Muscle of leg (tissue), 11 donors: ENCODE data around the gene AKAP17A. TPM values are rescaled to one million over a fixed set of nuclear protein-coding genes. Genes with fewer than 3 reads are reported as not detected.
"Not testable (repeated sequence)": the region's sequence is repeated elsewhere in the genome, so short reads cannot be mapped to it uniquely, and the experiment has no call there.

Source experiments
- DNase-seq: peaks from one replicate; pipeline ENCODE4 v3.0.0; 2013
- H3K27ac ChIP-seq: one replicate; pipeline ENCODE4 v1.5.1; 2013; ENCODE audit warnings: mild to moderate bottlenecking, low read length, control low read depth
- H3K27me3 ChIP-seq: one replicate; pipeline ENCODE4 v1.6.1; 2013; ENCODE audit warnings: low read length; ENCODE audit not compliant: control insufficient read depth, insufficient read depth
- H3K36me3 ChIP-seq: one replicate; pipeline ENCODE4 v1.6.1; 2013; ENCODE audit warnings: low read length; ENCODE audit not compliant: control insufficient read depth, insufficient read depth
- H3K4me1 ChIP-seq: one replicate; pipeline ENCODE4 v1.6.1; 2013; ENCODE audit warnings: low read length; ENCODE audit not compliant: control insufficient read depth, insufficient read depth
- H3K4me3 ChIP-seq: one replicate; pipeline ENCODE4 v1.5.1; 2013; ENCODE audit warnings: low read length, control low read depth
- H3K9me3 ChIP-seq: replicated peaks from 2 replicates; pipeline ENCODE4 v1.6.1; 2013; ENCODE audit warnings: low read depth, low read length; ENCODE audit not compliant: control insufficient read depth
- WGBS: methylation state at CpG from one replicate; pipeline ENCODE4 v1.1.5; 2013; ENCODE audit warnings: missing lambda C conversion rate; ENCODE audit not compliant: insufficient coverage; 5-methylcytosine and 5-hydroxymethylcytosine counted together
- polyA plus RNA-seq, 8 donors: library from polyadenylated mRNA; unstranded; fragments of 120-200 nt; gene quantifications; one replicate each; pipeline versions ENCODE4 v1.2.1 to v1.2.3, GENCODE V29; 2013; ENCODE audit warnings: inconsistent platforms in 1 of 8, low replicate concordance in 1 of 8; ENCODE audit not compliant: insufficient read length in 8 of 8, insufficient read depth in 1 of 8
- total RNA-seq: library from RNA; stranded (reverse); fragments of 120-200 nt; gene quantifications from one replicate; pipeline ENCODE4 v1.2.4, GENCODE V29; 2013

AKAP17A gene
- total and polyA plus RNA-seq, 9 donors = 19.9 to 36.8 (median 33.9) TPM

GRCh38 chrX:1558761-1559468, 32.5 kb upstream of the AKAP17A start:
- DNase-seq = no peak
- 89% methylated on average over 4 of the region's 13 CpGs for WGBS

GRCh38 chrX:1561164-1561563, 30.2 kb upstream of the AKAP17A start:
- WGBS = 52% methylated on average over 2 of the region's 2 CpGs
- no peak for DNase-seq
- Histone ChIP-seq H3K4me1 (no peaks in the 10 kb centered on the region), H3K27ac (no peak overlapping the region), H3K9me3 (no peaks in the 10 kb centered on the region), H3K4me3 (no peak overlapping the region), H3K36me3 (no peaks in the 10 kb centered on the region), H3K27me3 (no peaks in the 10 kb centered on the region)

More at GRCh38 chrX:1558761-1559468, 32.5 kb upstream of the AKAP17A start:
- Histone ChIP-seq H3K4me1 (no peaks in the 10 kb centered on the region), H3K4me3 (no peak overlapping the region), H3K36me3 (no peaks in the 10 kb centered on the region), H3K27me3 (no peaks in the 10 kb centered on the region), H3K27ac (no peak overlapping the region), H3K9me3 (peaks cover 4% of the 10 kb centered on the region)

GRCh38 chrX:1564077-1564476, 27.3 kb upstream of the AKAP17A start:
- DNase-seq, H3K27ac ChIP-seq, H3K36me3 ChIP-seq, H3K4me3 ChIP-seq, H3K4me1 ChIP-seq, H3K9me3 ChIP-seq, H3K27me3 ChIP-seq: not testable (repeated sequence)
- WGBS = 90% methylated on average over 5 of the region's 7 CpGs

GRCh38 chrX:1564750-1565683, 26.4 kb upstream of the AKAP17A start:
- H3K4me1 ChIP-seq = no peaks in the 10 kb centered on the region
- no peaks in the 10 kb centered on the region for H3K36me3 ChIP-seq
- H3K4me3 ChIP-seq = no peak overlapping the region
- no peak overlapping the region for H3K27ac ChIP-seq
- no peaks in the 10 kb centered on the region for H3K27me3 ChIP-seq
- H3K9me3 ChIP-seq = no peaks in the 10 kb centered on the region
- DNase-seq = no peak
- 67% methylated on average over 1 of the region's 10 CpGs for WGBS

GRCh38 chrX:1574181-1574580, 17.2 kb upstream of the AKAP17A start:
- not testable (repeated sequence) for H3K4me3 ChIP-seq, H3K27ac ChIP-seq, H3K36me3 ChIP-seq, H3K27me3 ChIP-seq, H3K4me1 ChIP-seq, H3K9me3 ChIP-seq, DNase-seq
- 92% methylated on average over 15 of the region's 19 CpGs for whole genome bisulfite sequencing

- WGBS = 83% methylated on average over 2 of the region's 6 CpGs
These were observed 15.0 kb upstream of the AKAP17A start for GRCh38 chrX:1576201-1576992.

GRCh38 chrX:1577845-1578244, 13.6 kb upstream of the AKAP17A start:
- H3K4me1 ChIP-seq = no peaks in the 10 kb centered on the region
- no peak for DNase-seq
- H3K4me3 ChIP-seq = no peak overlapping the region
- no peaks in the 10 kb centered on the region for H3K9me3 ChIP-seq
- 50% methylated on average over 1 of the region's 2 CpGs for WGBS
- no peak overlapping the region for H3K27ac ChIP-seq
- no peaks in the 10 kb centered on the region for H3K36me3 ChIP-seq
- peaks cover 2% of the 10 kb centered on the region for H3K27me3 ChIP-seq

More at GRCh38 chrX:1576201-1576992, 15.0 kb upstream of the AKAP17A start:
- Histone ChIP-seq H3K4me3 (no peak overlapping the region), H3K27ac (no peak overlapping the region), H3K9me3 (no peaks in the 10 kb centered on the region), H3K27me3 (no peaks in the 10 kb centered on the region), H3K36me3 (no peaks in the 10 kb centered on the region), H3K4me1 (no peaks in the 10 kb centered on the region)
- DNase-seq = no peak

GRCh38 chrX:1578511-1579173, 12.8 kb upstream of the AKAP17A start:
- Histone ChIP-seq H3K9me3 (peaks cover 3% of the 10 kb centered on the region), H3K27me3 (peaks cover 2% of the 10 kb centered on the region), H3K4me3 (no peak overlapping the region), H3K27ac (no peak overlapping the region), H3K4me1 (no peaks in the 10 kb centered on the region), H3K36me3 (no peaks in the 10 kb centered on the region)
- whole genome bisulfite sequencing = 89% methylated on average over 4 of the region's 6 CpGs
- DNase-seq = no peak

GRCh38 chrX:1581132-1581531, 10.3 kb upstream of the AKAP17A start:
- no peaks in the 10 kb centered on the region for H3K4me1 ChIP-seq
- DNase-seq = peak; percentile 36
- H3K4me3 ChIP-seq = no peak overlapping the region
- no peak overlapping the region for H3K27ac ChIP-seq
- WGBS = 37% methylated on average over 2 of the region's 4 CpGs
- peaks cover 3% of the 10 kb centered on the region for H3K9me3 ChIP-seq
- no peaks in the 10 kb centered on the region for H3K36me3 ChIP-seq
- peaks cover 2% of the 10 kb centered on the region for H3K27me3 ChIP-seq
